ENCODE results near the gene FGD4.

FGD4 gene

DNA sequence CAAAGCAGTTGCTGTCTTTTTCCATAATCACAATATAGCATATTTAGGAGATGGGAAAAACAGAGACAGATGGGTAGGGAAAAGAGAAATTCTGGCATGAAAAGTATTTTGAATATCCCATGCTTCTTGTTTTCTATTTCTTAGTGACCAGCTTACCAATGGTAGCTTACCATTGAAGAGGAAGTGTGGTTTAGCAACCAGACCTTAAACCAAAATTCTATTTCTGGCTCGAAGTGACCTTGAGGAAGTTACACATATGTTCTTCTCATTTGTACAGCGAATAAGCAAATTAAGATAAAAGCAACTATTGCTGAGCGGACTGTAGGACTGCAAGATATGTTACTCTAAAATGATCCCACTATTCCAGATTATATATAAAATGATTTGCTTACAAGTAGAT lies 82.9 kb downstream of the FGD4 start:
- no peaks in the 10 kb centered on the region for H3K36me3 Mint-ChIP-seq (ENCODE audit: low read depth)
- no peaks in the 10 kb centered on the region for H3K9me3 Mint-ChIP-seq
- peaks cover 15% of the 10 kb centered on the region for H3K27me3 Mint-ChIP-seq (ENCODE audit: low read depth)
- H3K4me3 Mint-ChIP-seq: no peak overlapping the region
- H3K27ac Mint-ChIP-seq: no peak overlapping the region
- peaks cover 6% of the 10 kb centered on the region for H3K4me1 Mint-ChIP-seq (ENCODE audit: low read depth)

DNA sequence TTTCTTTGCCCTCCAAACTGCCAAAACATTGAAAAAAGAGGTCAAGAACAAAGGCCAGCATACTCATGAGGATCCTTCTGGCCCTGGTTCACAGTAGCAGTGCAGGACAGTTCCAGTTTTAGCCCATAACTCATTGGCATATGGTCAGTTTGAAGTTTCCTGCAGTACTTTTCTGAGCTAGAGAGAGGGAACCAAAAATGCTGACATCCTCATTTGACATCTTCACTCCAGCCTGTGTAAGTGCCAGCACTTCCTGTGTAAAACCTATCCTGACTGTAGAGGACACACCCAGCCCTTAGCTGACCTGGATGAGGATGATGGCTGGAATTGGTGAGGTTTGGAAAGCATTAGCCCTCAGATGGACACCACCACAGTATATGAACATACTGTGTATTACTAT lies 84.1 kb downstream of the FGD4 start:
- no peak overlapping the region for H3K4me3 Mint-ChIP-seq
- no peaks in the 10 kb centered on the region for H3K36me3 Mint-ChIP-seq (ENCODE audit: low read depth)
- no peak overlapping the region for H3K27ac Mint-ChIP-seq
- H3K4me1 Mint-ChIP-seq (ENCODE audit: low read depth): peaks cover 6% of the 10 kb centered on the region
- no peaks in the 10 kb centered on the region for H3K9me3 Mint-ChIP-seq
- peaks cover 10% of the 10 kb centered on the region for H3K27me3 Mint-ChIP-seq (ENCODE audit: low read depth)

DNA sequence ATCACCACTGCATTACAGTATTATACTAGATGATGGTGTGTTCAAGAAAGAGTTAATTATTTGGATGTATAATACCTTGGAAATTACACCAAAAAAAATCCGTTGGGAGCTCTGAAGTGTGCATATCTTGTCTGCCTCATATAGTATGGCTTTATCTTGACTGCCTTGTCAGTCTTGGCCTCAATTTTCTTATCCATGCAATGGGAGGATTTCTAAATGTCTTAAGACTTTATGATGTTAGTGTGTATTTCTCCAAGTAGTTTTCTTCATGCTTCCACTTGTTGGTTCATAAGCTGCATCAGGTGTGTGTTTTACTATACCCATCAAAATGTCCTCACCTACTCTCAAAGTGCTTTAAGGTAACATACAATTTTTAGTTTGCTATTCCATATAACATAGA lies 84.6 kb downstream of the FGD4 start:
- Mint-ChIP-seq H3K4me1 (ENCODE audit: low read depth) (peaks cover 6% of the 10 kb centered on the region), H3K36me3 (ENCODE audit: low read depth) (no peaks in the 10 kb centered on the region), H3K4me3 (no peak overlapping the region), H3K9me3 (no peaks in the 10 kb centered on the region), H3K27me3 (ENCODE audit: low read depth) (peaks cover 6% of the 10 kb centered on the region), H3K27ac (no peak overlapping the region)

DNA sequence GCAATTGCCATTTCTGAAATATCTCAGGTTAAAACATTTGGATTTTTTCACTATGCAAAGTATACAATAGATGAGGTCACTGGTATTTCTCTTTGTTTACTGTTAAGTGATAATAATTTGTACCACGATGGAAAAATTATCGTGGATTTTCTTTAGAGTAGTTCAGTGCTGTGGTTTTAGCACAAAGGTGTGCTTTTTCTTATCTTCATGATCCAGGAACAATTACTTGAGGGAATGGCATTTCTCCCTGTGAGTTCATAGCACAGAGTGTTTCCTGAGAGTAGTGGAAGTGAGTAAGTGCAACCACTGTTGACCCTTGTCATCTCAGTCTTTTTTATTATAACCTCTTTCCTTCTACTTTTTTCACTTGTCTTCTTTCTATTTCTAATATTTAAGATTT lies 86.8 kb downstream of the FGD4 start:
- Mint-ChIP-seq H3K4me1 (ENCODE audit: low read depth) (peaks cover 6% of the 10 kb centered on the region), H3K27ac (no peak overlapping the region), H3K9me3 (no peaks in the 10 kb centered on the region), H3K36me3 (ENCODE audit: low read depth) (no peaks in the 10 kb centered on the region), H3K4me3 (no peak overlapping the region), H3K27me3 (ENCODE audit: low read depth) (peaks cover 8% of the 10 kb centered on the region)

DNA sequence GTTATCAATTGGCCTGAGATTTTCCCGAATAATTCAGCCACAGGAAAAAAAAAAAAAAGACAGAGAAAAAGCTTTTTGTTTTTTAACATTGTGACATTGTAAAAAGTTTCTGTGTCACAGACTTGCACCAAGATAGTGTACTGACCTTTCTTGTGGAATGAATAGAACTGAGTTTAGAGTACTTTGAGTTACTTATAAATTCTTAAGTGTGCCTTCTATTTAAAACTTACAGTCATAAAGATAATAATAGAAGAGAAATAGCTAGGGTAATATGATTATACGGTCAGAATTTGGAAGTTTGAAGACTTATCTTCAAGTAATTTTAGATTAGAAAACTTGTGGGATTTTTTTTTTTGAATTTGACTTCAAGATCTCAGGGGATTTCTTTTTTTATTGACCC lies 88.8 kb downstream of the FGD4 start:
- Mint-ChIP-seq H3K4me3 (no peak overlapping the region), H3K36me3 (ENCODE audit: low read depth) (no peaks in the 10 kb centered on the region), H3K27me3 (ENCODE audit: low read depth) (peaks cover 8% of the 10 kb centered on the region)

DNA sequence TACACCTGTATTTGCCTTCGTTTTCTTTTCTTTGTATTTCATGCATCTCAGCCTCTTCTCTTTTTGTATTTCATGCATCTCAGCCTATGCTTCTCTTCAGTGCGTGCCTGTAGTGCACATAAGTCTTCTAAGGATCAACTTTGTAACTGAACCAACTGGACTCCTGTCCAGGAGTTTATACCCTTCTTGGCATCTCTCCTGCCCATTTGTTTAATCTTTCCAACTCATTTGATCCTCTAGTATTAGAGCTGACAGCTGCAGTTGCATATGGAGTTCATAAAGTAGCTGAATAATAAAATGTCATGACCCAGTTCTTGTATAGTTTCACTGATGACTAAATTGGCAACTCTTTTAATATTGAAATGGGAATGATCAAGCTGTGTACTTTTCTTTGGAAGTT lies 89.7 kb downstream of the FGD4 start:
- no peaks in the 10 kb centered on the region for H3K36me3 Mint-ChIP-seq (ENCODE audit: low read depth)
- H3K9me3 Mint-ChIP-seq: no peaks in the 10 kb centered on the region
- H3K27ac Mint-ChIP-seq: no peak overlapping the region
- peaks cover 8% of the 10 kb centered on the region for H3K27me3 Mint-ChIP-seq (ENCODE audit: low read depth)
- H3K4me1 Mint-ChIP-seq (ENCODE audit: low read depth): no peaks in the 10 kb centered on the region
- no peak overlapping the region for H3K4me3 Mint-ChIP-seq

More for the DNA sequence above, 88.8 kb downstream of the FGD4 start:
- peaks cover 5% of the 10 kb centered on the region for H3K4me1 Mint-ChIP-seq (ENCODE audit: low read depth)
- H3K9me3 Mint-ChIP-seq: no peaks in the 10 kb centered on the region
- no peak overlapping the region for H3K27ac Mint-ChIP-seq

DNA sequence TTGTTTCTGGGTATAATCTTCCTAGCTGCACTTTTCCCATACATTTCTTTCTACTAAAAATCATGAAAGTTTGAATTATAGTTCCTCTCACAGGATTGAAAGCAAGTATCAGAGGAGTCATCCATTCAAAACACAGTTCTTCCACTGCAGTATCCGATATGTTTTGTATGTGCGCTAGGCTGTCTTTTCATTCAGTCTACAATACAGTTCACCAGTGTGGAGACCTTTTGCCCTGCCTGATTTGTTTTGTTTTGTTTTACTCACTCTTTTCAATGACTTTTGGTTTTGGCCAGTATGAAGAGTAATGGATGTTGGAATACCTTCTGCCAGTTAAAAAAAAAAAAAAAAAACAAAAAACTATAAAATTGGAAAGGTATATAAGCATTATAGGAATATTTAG lies 91.4 kb downstream of the FGD4 start:
- no peak overlapping the region for H3K4me3 Mint-ChIP-seq
- no peaks in the 10 kb centered on the region for H3K4me1 Mint-ChIP-seq (ENCODE audit: low read depth)
- no peaks in the 10 kb centered on the region for H3K9me3 Mint-ChIP-seq
- H3K27ac Mint-ChIP-seq: no peak overlapping the region
- no peaks in the 10 kb centered on the region for H3K36me3 Mint-ChIP-seq (ENCODE audit: low read depth)
- H3K27me3 Mint-ChIP-seq (ENCODE audit: low read depth): peaks cover 5% of the 10 kb centered on the region

DNA sequence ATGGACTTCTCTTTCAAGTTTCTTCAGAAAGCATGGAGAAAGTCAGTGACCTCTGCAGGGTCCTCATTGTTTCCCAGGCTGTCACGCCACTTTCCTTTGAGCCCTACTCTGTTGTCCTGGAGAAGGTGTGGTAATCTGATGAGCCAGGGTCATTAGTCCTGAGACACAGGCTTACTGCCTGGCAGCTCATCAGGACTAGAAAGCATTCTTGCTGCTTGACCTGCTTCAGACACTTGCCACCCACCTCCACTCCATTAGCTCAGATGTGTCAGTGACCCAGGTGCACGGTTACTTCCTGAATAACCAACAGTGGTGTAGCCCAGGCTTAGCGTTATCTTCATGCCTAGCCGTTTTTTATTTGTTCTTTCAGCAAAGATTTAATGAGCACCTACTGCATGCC lies 93.9 kb downstream of the FGD4 start:
- Mint-ChIP-seq H3K4me3 (no peak overlapping the region), H3K27me3 (ENCODE audit: low read depth) (peaks cover 3% of the 10 kb centered on the region), H3K27ac (no peak overlapping the region), H3K4me1 (ENCODE audit: low read depth) (peaks cover 2% of the 10 kb centered on the region), H3K9me3 (no peaks in the 10 kb centered on the region), H3K36me3 (ENCODE audit: low read depth) (no peaks in the 10 kb centered on the region)

DNA sequence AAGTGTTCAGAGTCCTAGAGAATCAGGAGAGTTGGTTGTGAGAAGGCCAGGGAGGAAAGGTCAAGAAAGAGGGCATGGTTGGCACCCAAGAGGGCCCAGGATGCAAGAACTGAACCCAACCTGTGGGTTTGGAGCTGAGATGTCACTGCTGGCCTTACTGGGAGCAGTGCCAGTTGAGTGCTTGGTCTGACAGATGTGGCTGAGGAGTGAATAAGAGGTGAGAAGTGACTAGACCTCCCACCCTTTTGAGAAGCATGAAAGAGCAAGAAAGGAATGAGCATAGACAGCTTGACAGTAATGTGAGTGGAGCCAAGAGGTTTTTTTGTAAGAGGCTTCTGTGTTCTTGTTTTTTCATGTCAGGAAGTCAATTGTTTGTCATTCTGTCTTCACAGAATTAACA lies 95.3 kb downstream of the FGD4 start:
- H3K4me1 Mint-ChIP-seq (ENCODE audit: low read depth): peaks cover 2% of the 10 kb centered on the region
- no peak overlapping the region for H3K27ac Mint-ChIP-seq
- no peaks in the 10 kb centered on the region for H3K9me3 Mint-ChIP-seq
- H3K36me3 Mint-ChIP-seq (ENCODE audit: low read depth): no peaks in the 10 kb centered on the region
- H3K4me3 Mint-ChIP-seq: no peak overlapping the region
- H3K27me3 Mint-ChIP-seq (ENCODE audit: low read depth): no peaks in the 10 kb centered on the region

DNA sequence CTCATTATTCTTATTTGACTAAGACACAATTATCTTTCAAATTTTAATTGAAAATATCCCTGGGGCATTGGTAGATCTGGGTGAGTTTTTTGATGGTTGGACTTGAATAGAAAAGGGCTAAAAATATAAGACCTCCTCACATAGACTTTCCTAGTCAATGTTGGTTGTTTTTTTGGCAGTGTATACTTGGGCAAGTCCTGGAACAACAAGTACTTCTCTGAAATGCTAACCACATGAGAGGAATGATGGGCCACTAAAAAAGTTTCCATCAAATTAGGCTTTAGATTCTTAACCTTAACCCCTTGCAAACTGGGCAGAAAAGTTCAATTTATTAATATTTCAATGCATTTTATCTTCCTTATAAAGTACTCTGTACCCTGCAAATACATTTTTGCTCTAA lies 97.6 kb downstream of the FGD4 start:
- Mint-ChIP-seq H3K27me3 (ENCODE audit: low read depth) (no peaks in the 10 kb centered on the region), H3K4me3 (no peak overlapping the region), H3K4me1 (ENCODE audit: low read depth) (peaks cover 2% of the 10 kb centered on the region), H3K36me3 (ENCODE audit: low read depth) (no peaks in the 10 kb centered on the region), H3K27ac (no peak overlapping the region), H3K9me3 (no peaks in the 10 kb centered on the region)

DNA sequence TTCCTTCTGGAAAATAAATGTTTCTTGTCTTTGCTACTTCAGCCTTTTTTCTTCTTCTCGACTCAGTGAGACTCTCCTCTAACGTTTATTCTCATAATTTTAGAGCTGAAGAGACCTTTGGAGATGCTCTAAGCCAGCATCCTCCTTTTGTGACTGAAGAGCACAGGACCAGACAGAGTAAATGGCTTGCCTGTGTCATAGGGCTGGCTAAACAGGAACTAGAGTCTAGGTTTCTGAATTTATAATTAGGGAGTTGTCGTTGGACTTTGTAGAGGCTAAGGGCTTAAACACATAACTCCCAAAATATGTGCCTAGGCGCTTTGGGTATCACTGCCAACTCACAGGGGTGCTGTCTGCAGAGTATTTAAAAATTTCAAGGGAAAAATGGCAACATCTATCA lies 98.5 kb downstream of the FGD4 start:
- no peaks in the 10 kb centered on the region for H3K27me3 Mint-ChIP-seq (ENCODE audit: low read depth)

DNA sequence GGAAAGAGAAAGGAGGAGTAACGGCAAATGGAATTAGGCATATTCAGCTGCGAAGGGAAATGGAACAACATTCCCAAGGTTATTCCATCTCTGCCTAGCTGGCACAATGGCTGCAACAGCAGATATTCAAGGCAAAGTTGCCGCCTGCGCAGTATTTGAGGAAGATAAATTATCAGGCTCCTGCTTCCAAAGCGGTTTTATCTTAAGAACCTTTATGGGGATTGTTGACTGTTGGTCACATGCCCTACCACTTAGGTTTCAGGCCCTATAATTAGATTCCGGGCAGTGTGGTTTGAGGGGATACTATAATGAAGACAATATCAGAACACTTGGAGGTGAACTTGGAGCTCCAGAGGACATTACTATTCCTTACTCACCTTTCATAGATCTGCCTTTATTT lies 99.7 kb downstream of the FGD4 start:
- H3K4me3 Mint-ChIP-seq: no peak overlapping the region
- H3K27me3 Mint-ChIP-seq (ENCODE audit: low read depth): no peaks in the 10 kb centered on the region
- H3K36me3 Mint-ChIP-seq (ENCODE audit: low read depth): no peaks in the 10 kb centered on the region

More for the DNA sequence above, 98.5 kb downstream of the FGD4 start:
- H3K36me3 Mint-ChIP-seq (ENCODE audit: low read depth): no peaks in the 10 kb centered on the region
- no peaks in the 10 kb centered on the region for H3K9me3 Mint-ChIP-seq
- H3K4me1 Mint-ChIP-seq (ENCODE audit: low read depth): peaks cover 2% of the 10 kb centered on the region
- H3K4me3 Mint-ChIP-seq: no peak overlapping the region
- no peak overlapping the region for H3K27ac Mint-ChIP-seq

DNA sequence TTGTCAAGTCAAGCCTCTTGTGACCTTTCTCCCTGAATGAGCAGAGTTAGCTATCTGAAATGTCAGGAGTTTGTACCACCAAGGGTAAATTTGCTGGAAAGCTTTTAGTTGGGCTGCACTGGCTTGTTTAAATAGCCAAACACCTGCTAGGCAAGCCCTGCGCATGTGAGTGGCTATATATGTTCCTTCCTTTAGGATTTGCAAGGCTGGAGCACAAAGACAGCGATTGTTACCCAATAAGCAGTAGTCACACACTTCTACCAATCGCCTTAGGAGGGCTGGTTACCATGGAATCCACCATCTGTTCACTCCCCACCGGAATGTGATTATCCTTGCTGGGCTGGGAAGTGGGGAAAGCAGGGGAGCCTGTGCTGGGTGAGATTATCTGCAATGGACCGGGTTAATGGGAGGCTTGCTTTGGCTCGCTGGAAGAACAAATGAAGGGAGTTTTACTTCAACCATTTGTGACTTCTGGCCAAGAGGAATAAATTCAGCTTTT lies 102.5 kb downstream of the FGD4 start:
- Mint-ChIP-seq H3K27ac (no peak overlapping the region), H3K36me3 (ENCODE audit: low read depth) (no peaks in the 10 kb centered on the region), H3K4me1 (ENCODE audit: low read depth) (peaks cover 2% of the 10 kb centered on the region), H3K27me3 (ENCODE audit: low read depth) (peaks cover 3% of the 10 kb centered on the region), H3K4me3 (no peak overlapping the region), H3K9me3 (no peaks in the 10 kb centered on the region)

More for the DNA sequence above, 99.7 kb downstream of the FGD4 start:
- Mint-ChIP-seq H3K27ac (no peak overlapping the region), H3K4me1 (ENCODE audit: low read depth) (peaks cover 2% of the 10 kb centered on the region), H3K9me3 (no peaks in the 10 kb centered on the region)

DNA sequence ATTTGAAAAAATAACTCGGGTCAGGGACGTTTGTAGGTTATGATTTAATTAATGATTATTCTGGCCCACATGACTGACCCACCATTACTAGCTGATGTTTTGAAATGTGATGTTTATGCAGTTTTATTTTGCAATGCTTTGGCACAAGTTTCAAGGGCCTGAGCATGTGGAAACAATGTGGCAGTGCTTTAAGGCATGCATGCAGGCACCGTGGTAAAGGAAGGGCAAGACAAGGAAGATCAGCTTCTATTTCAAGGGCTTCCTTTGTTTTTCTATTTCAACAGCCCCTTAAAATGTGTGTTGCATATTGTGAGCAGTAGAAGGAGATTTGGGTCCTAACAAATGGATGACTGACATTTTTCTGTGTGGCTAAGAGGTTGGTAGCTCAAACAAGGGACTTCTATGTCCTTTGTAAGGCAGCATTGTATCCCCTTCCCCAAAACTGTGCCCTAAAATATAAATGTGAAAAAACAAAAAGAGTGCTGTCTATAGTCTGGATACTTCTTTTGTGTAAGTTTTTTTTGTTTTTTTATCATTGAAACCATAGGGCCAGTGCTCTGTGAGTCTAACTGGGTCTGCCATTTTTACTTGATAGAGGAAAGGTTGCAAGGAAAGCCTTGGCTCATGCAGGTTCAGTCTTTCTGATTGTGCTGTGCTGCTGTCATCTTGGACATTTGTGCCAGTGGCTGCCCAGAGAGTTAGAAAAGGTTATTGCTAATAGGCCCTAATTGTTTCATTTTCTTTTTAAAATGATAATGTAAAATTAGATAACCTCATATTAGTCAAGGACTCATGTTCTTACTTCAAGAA lies 103.5 kb downstream of the FGD4 start:
- no peak overlapping the region for H3K4me3 Mint-ChIP-seq
- H3K36me3 Mint-ChIP-seq (ENCODE audit: low read depth): no peaks in the 10 kb centered on the region
- H3K27ac Mint-ChIP-seq: no peak overlapping the region
- H3K4me1 Mint-ChIP-seq (ENCODE audit: low read depth): peaks cover 2% of the 10 kb centered on the region
- H3K27me3 Mint-ChIP-seq (ENCODE audit: low read depth): peaks cover 3% of the 10 kb centered on the region
- no peaks in the 10 kb centered on the region for H3K9me3 Mint-ChIP-seq

DNA sequence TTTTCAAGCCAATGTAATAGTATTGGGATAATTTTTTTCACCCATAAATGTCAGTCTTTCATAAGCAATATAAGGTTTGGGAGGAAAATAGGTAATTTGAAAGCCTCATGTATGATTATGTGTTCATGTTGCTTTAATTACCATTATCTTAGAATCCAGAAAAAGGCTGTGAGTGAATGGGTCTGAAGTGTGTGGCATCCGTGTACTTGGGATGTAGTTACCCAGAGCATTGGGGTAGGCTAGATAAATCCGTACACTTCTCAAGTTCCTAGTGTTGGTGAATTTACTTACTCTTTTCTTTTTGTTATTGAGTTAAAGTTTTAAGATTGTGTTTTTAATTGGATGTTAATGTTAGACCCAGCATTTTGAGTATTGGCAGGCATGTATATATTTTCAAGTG lies 104.4 kb downstream of the FGD4 start:
- H3K9me3 Mint-ChIP-seq: no peaks in the 10 kb centered on the region
- H3K36me3 Mint-ChIP-seq (ENCODE audit: low read depth): no peaks in the 10 kb centered on the region

More for the DNA sequence above, 104.4 kb downstream of the FGD4 start:
- no peaks in the 10 kb centered on the region for H3K4me1 Mint-ChIP-seq (ENCODE audit: low read depth)
- no peak overlapping the region for H3K4me3 Mint-ChIP-seq
- H3K27ac Mint-ChIP-seq: no peak overlapping the region
- peaks cover 3% of the 10 kb centered on the region for H3K27me3 Mint-ChIP-seq (ENCODE audit: low read depth)
